Stimulated activated CD8-positive, alpha-beta memory T cell treated with anti-CD3 and anti-CD28 coated beads, Interleukin-7, amount 100 ng/mL, for 4 hours (primary cell): Measurements from ENCODE around the gene UCKL1.
A peak's percentile ranks its signal among the peaks of the same experiment; 100 is the strongest.
"Not testable (repeated sequence)": the region's sequence is repeated elsewhere in the genome, so short reads cannot be mapped to it uniquely, and the experiment has no call there.

Experiments
- DNase-seq, 2 donors: peaks; one replicate each; pipeline ENCODE4 v3.0.0-alpha.2; 2020; ENCODE audit warnings: low read depth in 2 of 2

Gene UCKL1

GRCh38 chr20:63942969-63943807, 13.0 kb downstream of the UCKL1 start:
- DNase-seq, result no peak

DNA sequence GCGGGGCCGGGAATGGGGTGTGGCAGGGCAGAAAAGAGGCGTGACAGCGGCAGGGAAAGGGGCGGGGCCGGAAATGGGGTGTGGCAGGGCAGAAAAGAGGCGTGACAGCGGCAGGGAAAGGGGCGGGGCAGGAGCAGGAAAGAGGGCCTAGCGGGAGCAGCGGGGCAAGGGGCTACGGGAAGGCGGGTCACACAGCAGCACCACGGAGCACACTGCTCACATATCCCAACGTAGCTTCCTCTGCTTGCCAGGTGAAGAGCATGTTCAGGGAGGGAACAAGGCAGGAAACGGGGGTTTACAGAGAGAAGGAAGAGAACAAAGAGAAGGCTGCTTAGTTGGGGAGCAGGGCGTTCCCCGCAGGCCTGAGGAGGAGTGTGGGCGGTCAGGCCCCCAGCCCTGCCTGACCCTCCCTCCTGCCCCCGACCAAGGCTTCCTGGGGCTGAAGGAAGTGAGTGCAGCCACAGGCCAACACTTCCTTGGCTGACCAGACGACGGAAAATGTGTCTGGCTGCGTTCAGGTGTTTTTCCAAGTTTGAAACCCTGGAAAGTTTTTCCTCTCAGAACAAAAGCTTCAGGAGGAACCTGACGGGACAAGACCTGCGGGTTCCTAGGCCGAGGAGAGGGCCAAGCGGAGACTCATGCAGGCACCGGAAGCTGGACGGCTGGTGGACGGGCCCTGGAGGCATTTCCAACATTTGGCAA, 13.8 kb downstream of the UCKL1 start:
- no peak for DNase-seq

DNA sequence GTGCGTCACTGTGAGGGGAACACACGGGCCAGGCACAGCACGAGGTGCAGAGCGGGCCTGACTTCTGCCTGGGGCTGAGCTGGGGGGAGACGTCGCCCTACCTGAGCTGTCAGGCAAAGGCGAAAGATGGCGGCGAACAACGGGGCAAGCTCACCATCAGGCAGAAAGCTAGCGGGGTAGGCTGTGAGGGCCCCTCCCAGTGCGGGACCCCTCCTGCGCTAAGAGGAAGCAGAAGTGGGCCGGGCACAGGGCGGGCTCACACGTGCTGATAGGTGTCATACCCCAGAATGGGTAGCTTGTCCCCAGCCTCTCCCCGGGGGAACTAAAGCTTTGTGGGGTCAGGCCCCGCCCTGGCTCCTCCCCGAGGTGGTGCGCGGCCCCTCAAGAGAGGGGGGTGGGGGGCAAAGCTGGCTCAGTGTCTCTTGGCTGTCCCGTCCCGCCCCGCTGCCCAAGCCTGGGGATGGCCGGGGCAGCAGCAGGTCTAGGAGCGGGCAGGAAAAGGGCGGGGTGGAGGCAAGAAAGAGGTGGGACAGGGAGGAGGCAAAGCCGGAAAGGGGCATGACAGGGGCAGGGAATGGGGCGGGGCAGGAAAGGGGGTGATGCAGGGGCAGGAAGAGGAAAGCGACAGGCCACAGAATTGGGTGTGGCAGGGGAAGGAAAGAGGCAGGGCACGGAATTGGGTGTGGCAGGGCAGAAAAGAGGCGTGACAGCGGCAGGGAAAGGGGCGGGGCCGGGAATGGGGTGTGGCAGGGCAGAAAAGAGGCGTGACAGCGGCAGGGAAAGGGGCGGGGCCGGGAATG, 14.7 kb downstream of the UCKL1 start:
- DNase-seq, result peak; percentile 45 to 51

DNA sequence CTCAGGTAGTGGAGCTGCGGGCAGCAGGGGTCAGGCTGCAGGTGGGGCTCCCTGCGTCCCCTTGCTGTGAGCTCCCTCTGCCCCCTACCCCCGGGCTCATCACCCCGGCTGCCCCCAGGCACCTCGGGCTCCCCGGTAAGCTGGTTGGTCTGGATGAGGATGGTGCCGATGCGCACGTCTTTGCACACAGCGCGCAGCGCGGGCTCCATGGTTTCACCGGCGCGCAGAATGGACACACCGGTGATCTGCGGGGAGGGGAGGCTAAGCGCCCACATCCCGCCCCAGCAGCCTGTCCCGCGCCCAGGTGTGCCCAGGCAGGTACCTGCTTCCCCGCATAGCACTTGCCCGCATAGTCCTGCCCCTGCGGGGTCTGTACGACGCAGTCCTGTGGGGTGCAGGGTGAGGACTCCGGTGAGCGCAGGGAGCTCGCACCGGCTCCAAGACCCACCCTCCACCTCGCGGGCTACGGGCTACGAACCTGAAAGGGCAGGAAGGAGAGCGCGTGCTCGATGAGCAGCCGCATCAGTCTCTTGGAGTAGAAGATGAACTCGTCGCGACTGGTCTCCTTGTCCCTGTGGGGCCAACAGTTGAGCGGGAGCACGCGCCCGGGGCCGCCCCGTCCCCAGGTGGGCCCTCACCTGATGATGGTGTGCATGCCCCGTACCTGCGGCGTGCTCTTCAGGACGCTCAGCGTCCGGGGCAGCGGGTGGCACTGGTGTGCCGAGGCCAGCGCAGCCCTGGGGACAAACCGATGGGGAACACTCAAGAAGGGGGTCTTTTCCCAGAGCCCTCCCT, 15.5 kb downstream of the UCKL1 start:
- DNase-seq, result no peak

GRCh38 chr20:63940071-63940471, 16.1 kb downstream of the UCKL1 start:
- DNase-seq, result no peak

DNA sequence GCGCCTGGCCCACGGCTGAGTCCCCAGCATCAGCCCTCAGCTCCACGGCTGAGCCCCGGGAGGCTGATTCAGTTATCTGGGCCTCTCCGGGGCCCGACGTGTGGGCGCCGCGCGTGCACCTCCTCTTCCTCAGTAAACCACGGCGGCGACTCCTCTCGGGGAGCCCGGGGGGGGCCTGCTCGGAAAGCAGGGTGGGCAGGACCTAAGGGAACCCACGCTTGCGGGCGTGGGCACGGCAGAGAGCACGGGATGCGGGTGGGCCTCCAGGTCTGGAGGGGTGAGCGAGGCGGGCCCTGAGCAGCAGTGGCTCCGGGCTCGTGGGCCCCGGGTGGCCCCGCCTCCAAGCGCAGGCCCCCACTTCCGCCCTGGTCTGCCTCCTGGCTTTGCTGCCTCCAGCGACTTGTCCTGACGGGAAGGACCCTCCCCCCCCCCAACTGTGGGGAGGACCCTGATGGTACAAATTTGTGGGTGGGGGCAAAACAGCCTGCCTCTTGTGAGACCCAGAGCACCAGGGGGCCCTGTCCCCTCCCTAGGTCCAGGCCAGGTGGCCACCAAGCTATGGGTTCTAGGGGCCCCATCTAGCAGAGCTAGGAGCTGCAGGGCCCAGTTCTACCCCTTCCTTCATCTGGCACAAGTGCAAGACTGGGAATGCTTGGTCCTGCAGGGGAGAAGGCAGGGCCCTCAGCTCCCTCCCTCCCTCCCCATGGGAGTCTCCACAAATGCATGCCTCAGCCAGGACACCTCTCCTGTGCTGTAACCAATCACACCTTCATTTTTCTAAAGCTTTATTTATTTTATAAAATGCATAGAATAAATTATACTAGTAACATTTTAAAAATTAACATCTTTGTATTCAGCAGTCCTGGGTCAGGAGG, 16.9 kb downstream of the UCKL1 start:
- peak in 1 of 2 donors; percentile 44 for DNase-seq

DNA sequence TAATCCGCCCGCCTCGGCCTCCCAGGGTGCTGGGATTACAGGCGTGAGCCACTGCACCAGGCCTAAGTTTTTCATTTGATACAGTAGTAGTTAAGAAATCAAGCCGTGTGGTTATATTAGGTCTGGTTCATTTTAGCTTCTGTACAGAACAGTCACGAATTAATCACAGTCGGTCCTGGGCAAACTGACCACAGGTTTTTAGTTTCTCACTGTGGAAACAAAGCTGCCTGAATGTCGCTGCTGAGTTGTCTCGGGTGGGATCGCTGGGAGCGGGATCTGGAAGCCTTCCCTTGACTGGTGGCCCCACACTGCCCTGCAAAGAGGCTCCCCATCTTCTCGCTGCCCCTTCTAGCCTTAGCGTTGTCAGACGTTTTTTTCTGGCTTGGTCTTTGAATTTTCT, 18.6 kb downstream of the UCKL1 start:
- no peak for DNase-seq

- no peak for DNase-seq
Measured at GRCh38 chr20:63935447-63935846, 20.8 kb downstream of the UCKL1 start.

DNA sequence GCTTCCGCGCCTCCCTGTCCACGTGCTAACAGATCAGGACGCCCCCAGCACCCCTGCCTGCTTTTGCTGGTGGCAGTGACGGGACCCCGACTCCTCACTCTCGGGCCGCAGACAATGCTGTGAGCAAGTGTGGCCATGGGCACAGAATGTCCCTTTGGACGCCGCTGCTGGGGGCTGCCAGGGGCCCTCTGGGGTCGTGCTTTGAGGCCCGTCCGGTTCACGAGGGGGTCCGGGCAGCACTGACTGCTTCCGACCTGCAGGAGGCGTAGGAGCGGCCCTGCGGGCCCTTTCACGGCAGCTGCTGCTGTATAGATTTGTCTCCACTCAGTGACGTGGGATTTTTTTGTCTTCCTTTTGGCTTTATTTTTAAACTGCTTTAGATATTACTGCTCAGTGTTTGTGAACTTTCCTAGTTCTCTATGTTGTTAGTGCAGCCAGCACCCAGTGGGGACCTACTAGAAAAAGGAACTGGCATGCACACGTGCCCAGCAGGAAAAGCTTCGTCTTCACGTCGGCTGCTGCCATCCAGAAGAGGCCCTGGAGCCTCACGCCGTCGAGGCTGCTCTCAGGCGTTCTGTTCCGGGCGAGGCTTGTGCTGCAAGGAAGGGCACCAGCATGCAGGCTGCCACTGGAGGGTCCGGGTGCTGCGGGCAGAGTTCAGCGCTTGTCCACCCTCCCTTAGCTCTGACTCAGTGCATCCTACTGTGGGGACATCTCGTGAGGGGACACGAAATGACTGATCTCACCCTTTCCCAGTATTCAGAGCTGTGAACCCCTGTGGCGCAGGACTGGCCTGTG, 21.7 kb downstream of the UCKL1 start:
- DNase-seq, result no peak

GRCh38 chr20:63933646-63934045, 22.6 kb downstream of the UCKL1 start:
- no peak for DNase-seq

DNA sequence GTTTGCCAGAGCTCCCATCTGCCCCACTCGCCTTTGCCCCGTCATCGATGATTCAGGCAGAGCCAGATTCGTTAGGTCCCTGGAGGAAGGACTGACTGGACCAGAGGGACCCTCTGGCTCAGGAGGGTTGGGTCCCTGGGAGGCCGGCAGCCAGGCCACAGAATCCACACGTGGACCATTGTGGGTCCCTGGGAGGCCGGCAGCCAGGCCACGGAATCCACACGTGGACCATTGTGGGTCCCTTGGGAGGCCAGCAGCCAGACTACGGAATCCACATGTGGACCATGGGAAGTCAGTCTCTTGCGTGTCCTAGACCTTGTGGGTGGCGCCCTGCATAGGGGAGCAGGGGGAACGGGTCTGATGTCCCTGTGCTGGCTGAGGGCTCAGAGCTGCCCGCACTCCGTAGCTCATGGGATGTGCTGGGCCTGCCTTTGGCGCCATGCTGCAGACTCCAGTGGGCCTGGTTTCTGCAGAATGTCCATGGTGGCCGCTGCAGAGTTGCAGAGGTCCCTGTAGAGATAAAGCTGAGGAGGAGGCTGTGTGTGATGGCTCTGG, 23.5 kb downstream of the UCKL1 start:
- no peak for DNase-seq

DNA sequence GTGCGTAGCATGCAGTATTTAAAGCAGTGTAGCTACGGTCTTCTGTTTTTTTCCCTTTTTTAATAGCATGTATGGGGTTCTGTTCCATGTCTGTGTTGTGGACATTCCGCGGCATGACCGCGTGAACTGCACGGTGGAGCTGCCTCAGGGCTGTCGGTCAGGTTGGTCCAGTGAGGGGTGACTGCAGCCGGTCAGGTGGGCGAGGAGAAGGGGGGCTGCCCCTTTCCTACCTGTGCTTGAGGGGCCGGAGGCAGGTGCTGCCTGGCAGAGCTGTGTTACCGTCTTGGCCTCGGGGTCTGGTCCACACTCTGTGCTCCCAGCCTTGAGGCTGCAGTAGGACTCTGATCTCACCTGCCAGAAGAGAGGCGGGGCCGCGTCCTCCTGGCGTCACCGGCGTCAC, 24.5 kb downstream of the UCKL1 start:
- no peak for DNase-seq

GRCh38 chr20:63930971-63931553, 25.2 kb downstream of the UCKL1 start:
- DNase-seq, result no peak

GRCh38 chr20:63929473-63929883, 26.7 kb downstream of the UCKL1 start:
- DNase-seq, result not testable (repeated sequence)

DNA sequence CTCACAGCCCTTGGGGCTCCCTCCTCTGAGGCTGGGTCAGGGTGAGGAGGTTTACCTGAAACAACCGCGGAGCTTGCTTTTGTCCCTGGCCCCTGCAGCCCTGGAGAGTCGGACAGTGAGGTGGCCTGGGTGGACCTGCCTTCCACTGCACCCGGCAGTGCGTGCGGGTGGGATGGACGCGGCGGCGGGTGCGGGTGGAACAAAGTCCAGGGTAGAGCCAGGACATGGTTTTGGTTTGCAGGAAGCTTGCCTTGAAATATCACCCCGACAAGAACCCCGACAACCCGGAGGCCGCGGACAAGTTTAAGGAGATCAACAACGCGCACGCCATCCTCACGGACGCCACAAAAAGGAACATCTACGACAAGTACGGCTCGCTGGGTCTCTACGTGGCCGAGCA, 27.1 kb downstream of the UCKL1 start:
- no peak for DNase-seq

DNA sequence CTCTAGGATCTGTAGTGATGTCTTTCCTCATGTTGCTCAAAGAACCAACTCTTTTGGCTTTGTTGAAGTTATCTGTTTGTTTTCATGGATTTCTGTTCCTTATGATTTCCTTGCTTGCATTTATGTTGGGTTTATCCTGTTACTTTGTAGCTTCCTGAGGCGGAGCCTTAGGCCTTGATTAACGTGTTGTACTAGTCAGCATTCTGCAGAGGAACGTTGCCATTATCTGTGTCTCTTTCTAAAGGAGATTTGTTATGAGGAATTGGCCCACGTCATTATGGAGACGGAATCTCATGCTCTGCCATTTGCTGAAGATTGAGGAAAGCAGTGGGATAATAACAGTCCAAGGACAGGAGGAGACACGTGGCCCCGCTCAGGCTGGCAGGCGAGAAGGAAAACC, 29.9 kb downstream of the UCKL1 start:
- no peak for DNase-seq

- no peak for DNase-seq
Measured at GRCh38 chr20:63924241-63924640, 32.0 kb downstream of the UCKL1 start.

- DNase-seq, result no peak
Measured at GRCh38 chr20:63923651-63924050, 32.6 kb downstream of the UCKL1 start.

GRCh38 chr20:63920226-63920625, 36.0 kb downstream of the UCKL1 start:
- DNase-seq, result no peak
